ENCODE measurements around the gene ACTC1.

Gene ACTC1

GRCh38 chr15:34780725-34781124, 14.6 kb downstream of the ACTC1 start:
- H3F3A ChIP-seq (ENCODE audit: control insufficient read depth, insufficient read depth) = no peaks in the 10 kb centered on the region

GRCh38 chr15:34776606-34777105, 18.7 kb downstream of the ACTC1 start:
- Histone ChIP-seq H3K4me1 (ENCODE audit: control insufficient read depth, low read length) (no peaks in the 10 kb centered on the region), H4K20me1 (ENCODE audit: control insufficient read depth, insufficient read depth, low read depth, low read length) (no peaks in the 10 kb centered on the region), H3K27ac (ENCODE audit: low read depth, low read length) (no peak overlapping the region), H3K4me3 (ENCODE audit: low read length) (no peak overlapping the region), H3K36me3 (ENCODE audit: control insufficient read depth, low read length) (no peaks in the 10 kb centered on the region), H3K9me2 (replicated peaks; ENCODE audit: control insufficient read depth, low read length) (no peaks in the 10 kb centered on the region), H3F3A (ENCODE audit: control insufficient read depth, insufficient read depth) (no peaks in the 10 kb centered on the region), H3K9me3 (ENCODE audit: control insufficient read depth, insufficient read depth, low read length) (no peaks in the 10 kb centered on the region), H3K27me3 (ENCODE audit: control insufficient read depth, low read length) (peaks cover 11% of the 10 kb centered on the region; the same call in 1 of the 2 replicates), H3K79me2 (ENCODE audit: control insufficient read depth, low read length) (no peaks in the 10 kb centered on the region), H3K4me2 (ENCODE audit: low read length) (no peak overlapping the region)
- TF ChIP-seq CTCF (IDR thresholded peaks at IDR 0.05; ENCODE audit: low read depth, low read length, poor library complexity, severe bottlenecking) = no peak
- TF ChIP-seq EZH2phosphoT487 (IDR thresholded peaks at IDR 0.05; ENCODE audit: borderline replicate concordance, low read length) = no peak

More at GRCh38 chr15:34780725-34781124, 14.6 kb downstream of the ACTC1 start:
- Histone ChIP-seq H3K36me3 (ENCODE audit: control insufficient read depth, low read length) (no peaks in the 10 kb centered on the region), H3K27me3 (ENCODE audit: control insufficient read depth, low read length) (no peaks in the 10 kb centered on the region), H3K4me3 (ENCODE audit: low read length) (no peak overlapping the region), H4K20me1 (ENCODE audit: control insufficient read depth, insufficient read depth, low read depth, low read length) (no peaks in the 10 kb centered on the region), H3K4me2 (ENCODE audit: low read length) (no peak overlapping the region), H3K27ac (ENCODE audit: low read depth, low read length) (no peak overlapping the region), H3K79me2 (ENCODE audit: control insufficient read depth, low read length) (no peaks in the 10 kb centered on the region), H3K9me2 (replicated peaks; ENCODE audit: control insufficient read depth, low read length) (no peaks in the 10 kb centered on the region), H3K9me3 (ENCODE audit: control insufficient read depth, insufficient read depth, low read length) (no peaks in the 10 kb centered on the region), H3K4me1 (ENCODE audit: control insufficient read depth, low read length) (no peaks in the 10 kb centered on the region)
- no peak for TF ChIP-seq CTCF (IDR thresholded peaks at IDR 0.05; ENCODE audit: low read depth, low read length, poor library complexity, severe bottlenecking)
- TF ChIP-seq EZH2phosphoT487 (IDR thresholded peaks at IDR 0.05; ENCODE audit: borderline replicate concordance, low read length) = no peak

GRCh38 chr15:34773917-34774316, 21.4 kb downstream of the ACTC1 start:
- Histone ChIP-seq H3K9me2 (replicated peaks; ENCODE audit: control insufficient read depth, low read length) (no peaks in the 10 kb centered on the region), H4K20me1 (ENCODE audit: control insufficient read depth, insufficient read depth, low read depth, low read length) (no peaks in the 10 kb centered on the region), H3K79me2 (ENCODE audit: control insufficient read depth, low read length) (no peaks in the 10 kb centered on the region), H3K27me3 (ENCODE audit: control insufficient read depth, low read length) (peaks cover 16% of the 10 kb centered on the region; the same call in 1 of the 2 replicates), H3K4me2 (ENCODE audit: low read length) (no peak overlapping the region), H3K36me3 (ENCODE audit: control insufficient read depth, low read length) (no peaks in the 10 kb centered on the region), H3K27ac (ENCODE audit: low read depth, low read length) (no peak overlapping the region), H3K4me3 (ENCODE audit: low read length) (no peak overlapping the region), H3F3A (ENCODE audit: control insufficient read depth, insufficient read depth) (no peaks in the 10 kb centered on the region), H3K9me3 (ENCODE audit: control insufficient read depth, insufficient read depth, low read length) (no peaks in the 10 kb centered on the region), H3K4me1 (ENCODE audit: control insufficient read depth, low read length) (no peaks in the 10 kb centered on the region)
- no peak for TF ChIP-seq CTCF (IDR thresholded peaks at IDR 0.05; ENCODE audit: low read depth, low read length, poor library complexity, severe bottlenecking)
- no peak for TF ChIP-seq EZH2phosphoT487 (IDR thresholded peaks at IDR 0.05; ENCODE audit: borderline replicate concordance, low read length)

Measured in DOHH2 (cell line).